Measurements from ENCODE around the gene A1BG.

A1BG gene, protein sequence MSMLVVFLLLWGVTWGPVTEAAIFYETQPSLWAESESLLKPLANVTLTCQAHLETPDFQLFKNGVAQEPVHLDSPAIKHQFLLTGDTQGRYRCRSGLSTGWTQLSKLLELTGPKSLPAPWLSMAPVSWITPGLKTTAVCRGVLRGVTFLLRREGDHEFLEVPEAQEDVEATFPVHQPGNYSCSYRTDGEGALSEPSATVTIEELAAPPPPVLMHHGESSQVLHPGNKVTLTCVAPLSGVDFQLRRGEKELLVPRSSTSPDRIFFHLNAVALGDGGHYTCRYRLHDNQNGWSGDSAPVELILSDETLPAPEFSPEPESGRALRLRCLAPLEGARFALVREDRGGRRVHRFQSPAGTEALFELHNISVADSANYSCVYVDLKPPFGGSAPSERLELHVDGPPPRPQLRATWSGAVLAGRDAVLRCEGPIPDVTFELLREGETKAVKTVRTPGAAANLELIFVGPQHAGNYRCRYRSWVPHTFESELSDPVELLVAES

GRCh38 chr19:58352760-58353671 is at the start of gene A1BG:
TSS of gene A1BG (minus strand) at chr19:58353492. CDS start at chr19:58353437, 55 bp downstream.
- DNase-seq: no peak

DNA sequence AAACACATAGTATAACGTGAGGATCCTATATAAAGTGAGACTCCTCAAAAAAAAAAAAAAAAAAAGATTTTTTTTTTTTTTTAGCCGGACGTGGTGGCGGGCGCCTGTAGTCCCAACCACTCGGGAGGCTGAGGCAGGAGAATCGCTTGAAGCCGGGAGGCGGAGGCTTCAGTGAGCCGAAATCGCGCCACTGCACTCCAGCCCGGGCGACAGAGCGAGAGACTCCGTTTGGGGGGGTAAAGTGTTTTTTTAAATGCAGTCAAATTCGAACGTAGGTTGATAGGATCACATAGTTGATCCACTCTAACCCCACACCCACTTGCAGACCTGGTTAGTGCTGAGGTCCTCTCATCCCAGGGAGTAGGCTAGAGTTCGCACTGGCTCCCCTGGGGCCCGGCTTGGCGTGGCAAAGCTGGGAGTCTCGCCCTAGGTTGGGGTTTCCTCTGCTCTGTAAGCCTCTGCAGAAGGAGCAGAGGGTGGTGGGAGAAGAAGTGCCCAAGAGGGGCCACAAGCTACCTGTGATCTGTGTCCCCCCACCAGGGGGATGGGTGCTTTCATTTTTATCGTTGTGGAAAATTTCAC is 48.6 kb upstream of the A1BG start:
- DNase-seq: no peak

- DNase-seq: peak; percentile 99
Measured at GRCh38 chr19:58400916-58401839, 47.9 kb upstream of the A1BG start.

- peak; percentile 18 for DNase-seq
Measured at GRCh38 chr19:58400316-58400915, 47.1 kb upstream of the A1BG start.

DNA sequence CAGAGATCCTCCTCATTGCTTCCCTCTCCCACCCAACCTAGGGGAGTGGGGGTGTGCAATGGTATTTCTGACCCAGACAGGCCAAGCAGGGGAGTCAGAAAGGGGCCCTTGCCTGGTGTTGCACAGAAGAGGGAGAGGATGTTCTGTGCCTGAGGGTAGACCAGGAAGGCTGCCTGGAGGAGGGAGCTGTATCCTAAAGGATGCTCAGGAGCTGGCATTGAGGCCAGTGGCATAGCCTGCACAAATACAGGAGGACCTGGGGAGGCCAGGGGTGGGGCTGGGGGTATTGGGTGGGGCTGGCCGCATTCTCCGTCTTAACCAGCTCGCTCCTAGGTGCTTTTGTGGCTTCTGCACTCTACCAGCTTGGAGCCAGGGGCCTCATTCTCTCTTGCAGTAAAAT is 46.6 kb upstream of the A1BG start:
- no peak for DNase-seq

DNA sequence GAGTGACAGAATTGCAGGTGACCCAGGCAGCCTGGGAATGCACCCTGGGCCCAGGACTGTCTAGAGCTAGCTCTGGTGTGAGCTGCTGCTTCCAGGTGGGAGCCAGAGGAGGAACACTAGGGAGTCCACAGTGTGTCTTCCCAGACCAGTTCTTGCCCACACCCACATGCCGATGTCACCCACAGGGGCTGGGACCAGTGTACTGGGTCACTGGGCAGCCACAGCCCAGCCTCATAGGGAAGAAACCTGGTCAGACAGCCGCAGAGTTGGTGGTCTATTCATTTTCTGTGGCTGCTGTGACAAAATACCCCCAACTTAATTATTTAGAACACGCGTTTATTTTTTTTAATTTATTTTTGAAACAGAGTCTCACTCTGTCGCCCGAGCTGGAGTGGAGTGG is 45.3 kb upstream of the A1BG start:
- no peak for DNase-seq

- no peak for DNase-seq
Measured at GRCh38 chr19:58398087-58398486, 44.8 kb upstream of the A1BG start.

GRCh38 chr19:58397533-58398037 is 44.3 kb upstream of the A1BG start:
- DNase-seq: no peak

DNA sequence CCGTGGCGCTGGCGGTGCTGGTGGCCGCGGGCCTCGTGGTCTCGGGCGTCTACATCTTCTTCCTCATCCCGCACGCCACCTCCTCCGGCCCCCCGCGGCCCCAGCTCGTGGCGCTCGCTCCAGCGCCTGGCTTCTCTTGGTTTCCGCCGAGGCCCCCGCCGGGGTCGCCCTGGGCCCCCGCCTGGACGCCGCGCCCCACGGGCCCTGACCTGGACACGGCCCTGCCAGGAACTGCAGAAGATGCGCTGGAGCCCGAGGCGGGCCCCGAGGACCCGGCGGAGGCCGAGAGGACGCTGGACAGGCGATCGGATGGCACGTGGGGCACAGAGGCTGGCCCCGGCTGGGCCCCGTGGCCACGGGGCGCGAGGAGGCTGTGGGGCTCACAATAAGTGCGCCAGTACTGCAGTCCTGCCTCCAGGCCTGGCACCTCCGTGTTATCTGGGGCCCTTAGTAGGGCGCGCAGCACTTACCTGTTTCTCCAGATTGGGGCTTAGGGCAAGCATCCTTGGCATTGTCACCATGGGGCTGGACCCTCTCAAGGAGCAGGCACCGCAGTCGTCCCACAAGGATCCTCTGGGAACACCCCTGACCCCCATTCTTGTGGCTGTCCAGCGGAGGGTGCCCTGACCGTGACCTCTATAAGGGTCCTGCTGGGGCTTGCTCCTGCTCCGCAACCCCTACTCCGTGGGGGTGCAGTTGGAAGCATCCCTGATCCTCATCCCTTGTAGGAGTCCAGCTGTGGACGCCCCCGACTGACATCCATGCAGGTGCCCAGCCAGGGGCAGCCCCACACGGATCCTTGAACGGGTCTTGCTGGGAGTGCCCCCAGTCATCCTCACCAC is 43.6 kb upstream of the A1BG start:
- DNase-seq: no peak

DNA sequence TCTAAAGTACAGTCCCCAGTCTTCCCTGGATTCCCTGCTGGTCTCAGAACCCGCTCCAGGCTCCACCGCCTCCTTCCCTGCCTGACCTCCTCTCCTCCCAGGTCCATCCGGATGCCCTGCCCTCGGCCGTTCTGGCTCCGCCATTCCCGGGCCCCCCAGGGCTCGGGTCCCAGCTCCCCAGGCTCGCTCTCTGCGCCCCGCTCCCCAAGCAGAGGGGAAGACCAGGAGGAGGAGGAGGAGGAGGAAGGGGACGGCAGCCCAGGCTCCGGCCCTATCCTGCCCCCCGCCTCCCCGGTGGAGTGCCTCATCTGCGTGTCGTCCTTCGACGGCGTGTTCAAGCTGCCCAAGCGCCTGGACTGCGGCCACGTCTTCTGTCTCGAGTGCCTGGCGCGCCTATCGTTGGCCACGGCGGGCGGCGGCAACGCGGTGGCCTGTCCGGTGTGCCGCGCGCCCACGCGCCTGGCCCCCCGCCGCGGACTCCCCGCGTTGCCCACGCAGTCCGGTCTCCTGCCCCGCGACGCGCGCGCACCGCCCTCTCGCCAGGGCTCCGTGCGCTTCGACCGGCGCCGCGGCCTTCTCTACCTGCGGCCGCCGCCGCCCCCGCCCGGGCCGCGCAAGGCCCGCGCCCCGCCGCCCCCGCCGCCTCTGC is 42.8 kb upstream of the A1BG start:
- DNase-seq: no peak

DNA sequence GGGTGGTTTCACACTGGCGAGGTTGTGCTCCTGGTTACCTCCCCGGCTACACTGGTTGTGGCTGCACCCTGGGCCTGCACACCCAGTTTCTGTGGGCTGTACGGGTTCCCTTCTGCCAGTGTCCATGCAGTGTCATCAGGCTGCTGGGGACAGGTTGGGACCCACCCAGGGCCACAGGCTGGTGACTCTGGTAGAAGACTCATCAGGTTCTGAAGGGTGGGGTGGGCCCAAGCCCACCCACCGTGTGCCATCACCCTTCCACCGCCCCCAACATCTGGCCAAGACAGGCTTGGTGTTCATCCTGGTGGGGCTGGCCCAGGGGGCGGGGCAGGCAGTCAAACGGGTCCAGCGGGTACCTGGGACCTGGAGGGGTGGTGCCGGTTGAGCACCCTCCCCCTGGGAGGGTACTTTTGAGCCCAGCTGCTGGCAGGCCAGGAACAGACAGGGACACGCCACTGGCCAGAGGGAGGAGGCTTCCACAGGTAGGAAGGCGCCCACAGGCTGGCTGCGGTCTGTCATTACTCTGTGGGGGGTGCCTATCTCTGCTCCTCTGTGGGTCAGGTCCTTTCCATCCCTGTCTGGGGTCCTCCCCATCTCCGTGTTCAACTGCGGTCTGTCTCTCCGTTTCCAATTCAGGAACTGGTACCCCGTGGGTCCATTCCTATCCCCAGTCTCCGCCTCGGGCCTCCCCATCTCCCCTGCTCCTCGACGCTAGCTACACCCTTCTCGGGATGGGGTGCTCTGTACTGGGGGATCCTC is 42.1 kb upstream of the A1BG start, which contains the start of gene RNF225:
RNF225 (plus strand) TSS at position 437 of the 759 bp plus-strand sequence. CDS start 434 bp downstream, outside the sequence.
- no peak for DNase-seq

DNA sequence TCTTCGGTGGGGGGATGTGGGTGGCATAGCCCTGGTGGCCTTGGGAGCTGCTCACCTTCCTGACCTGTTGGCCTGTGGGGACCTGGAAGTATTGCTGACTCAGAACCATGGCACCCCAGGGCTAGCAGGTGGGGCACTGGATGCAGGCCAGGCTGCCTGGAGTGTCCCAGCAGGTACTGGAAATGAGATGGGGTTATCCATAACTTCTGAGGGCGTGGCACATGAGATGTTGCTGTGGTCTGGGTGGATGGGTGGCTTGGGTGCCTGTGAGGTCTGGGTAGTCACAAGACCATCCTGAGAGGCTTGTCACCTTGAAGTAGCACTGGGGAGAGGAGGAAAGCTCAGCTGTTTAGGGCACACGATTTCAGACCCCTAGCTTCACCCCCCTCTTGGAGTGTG is 41.5 kb upstream of the A1BG start:
- DNase-seq: no peak

DNA sequence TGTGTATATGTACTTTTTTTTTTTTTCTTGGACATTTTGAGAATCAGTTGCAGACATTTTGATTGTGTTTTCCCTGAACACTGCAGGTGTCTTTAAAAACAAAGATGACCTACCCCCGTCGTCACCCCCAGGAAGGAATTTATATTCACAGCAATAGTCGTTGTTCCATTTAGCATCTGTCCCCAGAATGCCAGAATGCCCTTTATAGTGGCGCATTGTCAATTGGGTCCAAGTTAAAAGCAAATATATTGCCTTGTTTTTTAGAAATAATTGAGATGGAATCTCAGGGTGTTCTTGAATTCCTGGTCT is 40.4 kb upstream of the A1BG start:
- no peak for DNase-seq

- DNase-seq: no peak
Measured at GRCh38 chr19:58392945-58393724, 39.8 kb upstream of the A1BG start.

- no peak for DNase-seq
Measured at GRCh38 chr19:58388175-58388526, 34.9 kb upstream of the A1BG start.

DNA sequence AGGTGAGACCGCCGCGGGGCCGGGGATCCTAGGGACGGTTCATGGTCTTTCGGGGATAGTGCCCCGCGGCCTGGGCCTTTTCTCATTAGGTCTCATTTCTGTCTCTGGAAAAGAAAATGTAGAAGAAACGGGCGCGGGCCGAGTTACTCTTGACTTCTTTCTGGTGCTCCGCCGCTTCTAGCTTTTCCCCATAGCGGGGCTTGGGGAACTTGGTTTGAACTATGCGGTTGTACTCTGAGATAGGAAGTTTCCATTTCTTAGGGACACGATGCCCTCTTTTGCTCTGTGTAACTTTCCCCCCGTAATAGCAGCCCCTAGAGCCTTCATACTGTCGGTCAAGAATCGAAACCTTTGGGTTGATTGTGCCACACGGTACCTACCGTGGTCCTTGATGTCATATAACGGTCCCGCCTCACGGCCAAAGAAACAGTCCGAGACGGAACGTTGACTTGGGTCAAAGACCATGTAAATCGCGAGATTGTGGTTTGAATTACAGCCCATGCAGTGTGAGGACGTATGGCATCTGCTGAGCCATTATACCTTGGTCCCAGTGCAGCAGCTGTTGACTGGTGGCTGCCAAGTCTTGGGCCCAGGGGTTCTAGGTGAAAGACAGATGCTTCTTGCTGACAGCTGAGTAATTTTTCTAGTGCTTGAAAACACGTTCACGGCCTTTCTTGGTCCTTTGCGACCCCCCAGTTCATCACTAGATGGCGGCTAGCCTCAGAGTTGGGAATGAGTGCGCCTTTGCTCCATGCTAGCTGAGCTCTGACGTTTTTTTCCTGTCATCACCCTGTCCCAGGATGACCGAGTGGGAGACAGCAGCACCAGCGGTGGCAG is 34.3 kb upstream of the A1BG start:
- peak; percentile 8 for DNase-seq

- DNase-seq: peak; percentile 98
Measured at GRCh38 chr19:58386576-58387337, 33.5 kb upstream of the A1BG start, which contains the start of gene RPS5. TSS of gene RPS5 (plus strand) at chr19:58387269. CDS start at chr19:58388138, 869 bp downstream.

Data from NCI-H1694 treated with DMSO at 0.1 percent for 48 hours (cell line).